Astrocyte (in vitro differentiated cells and primary cell): ENCODE measurements around the gene NPEPL1. TPM values are rescaled to one million over a fixed set of nuclear protein-coding genes. Genes with fewer than 3 reads are reported as not detected.
A peak's percentile ranks its signal among the peaks of the same experiment; 100 is the strongest.

Source experiments
- DNase-seq: peaks from one replicate; pipeline ENCODE4 v3.0.0-alpha.2; 2010; ENCODE audit warnings: low read depth
- FAIRE-seq: peaks from 2 replicates; lab custom pipeline; 2011; peaks lifted over from hg19 to GRCh38; lab: Jason Lieb, UNC
- H2AFZ ChIP-seq: 2 replicates; pipeline ENCODE4 v1.6.0; 2012; ENCODE audit warnings: low read depth, low read length, inconsistent platforms
- H3K27ac ChIP-seq: 2 replicates; pipeline ENCODE4 v1.5.1; 2011; ENCODE audit warnings: low read depth, low read length, inconsistent platforms
- H3K27me3 ChIP-seq: 2 replicates; pipeline ENCODE4 v1.6.0; 2011; ENCODE audit warnings: low read length, inconsistent platforms; ENCODE audit not compliant: insufficient read depth
- H3K36me3 ChIP-seq: 2 replicates; pipeline ENCODE4 v1.5.1; 2011; ENCODE audit warnings: low read length, inconsistent platforms; ENCODE audit not compliant: insufficient read depth
- H3K4me1 ChIP-seq: 2 replicates; pipeline ENCODE4 v1.5.1; 2011; ENCODE audit warnings: low read length, inconsistent platforms; ENCODE audit not compliant: insufficient read depth
- H3K4me2 ChIP-seq: 2 replicates; pipeline ENCODE4 v1.6.0; 2012; ENCODE audit warnings: low read length, inconsistent platforms
- H3K4me3 ChIP-seq: 2 replicates; pipeline ENCODE4 v1.5.1; 2011; ENCODE audit warnings: low read depth, mild to moderate bottlenecking, low read length, inconsistent platforms; ENCODE audit not compliant: insufficient read depth
- H3K79me2 ChIP-seq: 2 replicates; pipeline ENCODE4 v1.6.0; 2012; ENCODE audit warnings: mild to moderate bottlenecking, low read length, inconsistent platforms; ENCODE audit not compliant: insufficient read depth
- H3K9ac ChIP-seq: 2 replicates; pipeline ENCODE4 v1.6.0; 2012; ENCODE audit warnings: mild to moderate bottlenecking, low read length, inconsistent platforms
- H3K9me3 ChIP-seq: 2 replicates; pipeline ENCODE4 v1.5.1; 2012; ENCODE audit warnings: low read depth, mild to moderate bottlenecking, low read length, inconsistent platforms; ENCODE audit not compliant: insufficient read depth
- H4K20me1 ChIP-seq: 2 replicates; pipeline ENCODE4 v1.6.0; 2012; ENCODE audit warnings: low read length, inconsistent platforms; ENCODE audit not compliant: insufficient read depth
- H3K27ac Mint-ChIP-seq: one replicate; pipeline ENCODE4 v1.8.0; 2021; ENCODE audit warnings: mild to moderate bottlenecking, mixed read lengths; ENCODE audit not compliant: unreplicated experiment
- H3K27me3 Mint-ChIP-seq: one replicate; pipeline ENCODE4 v1.8.0; 2021; ENCODE audit warnings: low read depth, mixed read lengths; ENCODE audit not compliant: unreplicated experiment
- H3K36me3 Mint-ChIP-seq: one replicate; pipeline ENCODE4 v1.8.0; 2021; ENCODE audit warnings: low read depth, mixed read lengths; ENCODE audit not compliant: unreplicated experiment
- H3K4me1 Mint-ChIP-seq: one replicate; pipeline ENCODE4 v1.8.0; 2021; ENCODE audit warnings: low read depth, mixed read lengths; ENCODE audit not compliant: unreplicated experiment
- H3K4me3 Mint-ChIP-seq: one replicate; pipeline ENCODE4 v1.8.0; 2021; ENCODE audit warnings: mild to moderate bottlenecking, moderate library complexity, mixed read lengths; ENCODE audit not compliant: unreplicated experiment
- H3K9me3 Mint-ChIP-seq: one replicate; pipeline ENCODE4 v1.8.0; 2021; ENCODE audit warnings: mild to moderate bottlenecking, mixed read lengths; ENCODE audit not compliant: unreplicated experiment
- EZH2 ChIP-seq: IDR thresholded peaks from 2 replicates; pipeline ENCODE4 v1.6.1; 2012; ENCODE audit warnings: mild to moderate bottlenecking, low read length, inconsistent platforms; ENCODE audit not compliant: insufficient read depth
- total RNA-seq: library from RNA; stranded (reverse); gene quantifications from 2 replicates; pipeline ENCODE4 v1.2.1, GENCODE V29; 2021
- TF ChIP-seq, protein P1 (sequence below): IDR thresholded peaks from 2 replicates; pipeline ENCODE4 v1.5.1; 2011; ENCODE audit warnings: low read depth, mild to moderate bottlenecking, inconsistent platforms, low read length, moderate library complexity; ENCODE audit not compliant: insufficient read depth

Gene NPEPL1
- total RNA-seq, 1 donor from 2014 or later, result 27.1 TPM

DNA sequence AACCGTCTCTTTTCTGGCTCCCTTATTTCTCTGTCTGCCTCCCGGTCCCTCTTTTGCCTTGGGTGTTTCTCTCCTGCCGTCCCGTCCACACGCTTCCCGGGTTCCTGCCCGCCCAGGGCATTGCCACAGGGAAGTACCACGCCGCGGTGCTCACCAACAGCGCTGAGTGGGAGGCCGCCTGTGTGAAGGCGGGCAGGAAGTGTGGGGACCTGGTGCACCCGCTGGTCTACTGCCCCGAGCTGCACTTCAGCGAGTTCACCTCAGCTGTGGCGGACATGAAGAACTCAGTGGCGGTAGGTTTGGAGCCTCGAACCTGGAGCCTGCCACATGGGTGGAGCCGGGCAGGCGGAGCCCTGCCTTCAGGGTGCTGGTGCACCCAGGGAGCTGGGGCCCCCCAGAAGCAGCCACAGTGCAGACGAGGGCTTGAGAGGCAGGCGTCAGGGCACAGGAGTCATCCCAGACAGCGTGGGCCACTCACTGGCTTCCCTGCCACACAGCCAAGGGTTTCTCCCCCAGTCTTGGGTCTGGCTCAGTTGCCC, 21.3 kb downstream of the NPEPL1 start:
- Histone ChIP-seq H3K27ac (no peak overlapping the region), H3K27me3 (peaks cover under 1% of the 10 kb centered on the region), H3K4me1 (no peaks in the 10 kb centered on the region), H3K36me3 (no peaks in the 10 kb centered on the region), H3K9ac (no peak overlapping the region), H3K4me2 (no peak overlapping the region), H3K9me3 (no peaks in the 10 kb centered on the region), H3K79me2 (no peaks in the 10 kb centered on the region), H4K20me1 (no peaks in the 10 kb centered on the region), H3K4me3 (no peak overlapping the region), H2AFZ (no peak overlapping the region)
- Mint-ChIP-seq H3K4me3 (peak overlapping the region; percentile 45), H3K27me3 (peaks cover 4% of the 10 kb centered on the region), H3K36me3 (peaks cover 6% of the 10 kb centered on the region), H3K27ac (no peak overlapping the region), H3K4me1 (no peaks in the 10 kb centered on the region), H3K9me3 (no peaks in the 10 kb centered on the region)
- DNase-seq, result no peak
- no peak for FAIRE-seq
- TF ChIP-seq, protein P1, sequence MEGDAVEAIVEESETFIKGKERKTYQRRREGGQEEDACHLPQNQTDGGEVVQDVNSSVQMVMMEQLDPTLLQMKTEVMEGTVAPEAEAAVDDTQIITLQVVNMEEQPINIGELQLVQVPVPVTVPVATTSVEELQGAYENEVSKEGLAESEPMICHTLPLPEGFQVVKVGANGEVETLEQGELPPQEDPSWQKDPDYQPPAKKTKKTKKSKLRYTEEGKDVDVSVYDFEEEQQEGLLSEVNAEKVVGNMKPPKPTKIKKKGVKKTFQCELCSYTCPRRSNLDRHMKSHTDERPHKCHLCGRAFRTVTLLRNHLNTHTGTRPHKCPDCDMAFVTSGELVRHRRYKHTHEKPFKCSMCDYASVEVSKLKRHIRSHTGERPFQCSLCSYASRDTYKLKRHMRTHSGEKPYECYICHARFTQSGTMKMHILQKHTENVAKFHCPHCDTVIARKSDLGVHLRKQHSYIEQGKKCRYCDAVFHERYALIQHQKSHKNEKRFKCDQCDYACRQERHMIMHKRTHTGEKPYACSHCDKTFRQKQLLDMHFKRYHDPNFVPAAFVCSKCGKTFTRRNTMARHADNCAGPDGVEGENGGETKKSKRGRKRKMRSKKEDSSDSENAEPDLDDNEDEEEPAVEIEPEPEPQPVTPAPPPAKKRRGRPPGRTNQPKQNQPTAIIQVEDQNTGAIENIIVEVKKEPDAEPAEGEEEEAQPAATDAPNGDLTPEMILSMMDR, result no peak
- TF ChIP-seq EZH2, result no peak

DNA sequence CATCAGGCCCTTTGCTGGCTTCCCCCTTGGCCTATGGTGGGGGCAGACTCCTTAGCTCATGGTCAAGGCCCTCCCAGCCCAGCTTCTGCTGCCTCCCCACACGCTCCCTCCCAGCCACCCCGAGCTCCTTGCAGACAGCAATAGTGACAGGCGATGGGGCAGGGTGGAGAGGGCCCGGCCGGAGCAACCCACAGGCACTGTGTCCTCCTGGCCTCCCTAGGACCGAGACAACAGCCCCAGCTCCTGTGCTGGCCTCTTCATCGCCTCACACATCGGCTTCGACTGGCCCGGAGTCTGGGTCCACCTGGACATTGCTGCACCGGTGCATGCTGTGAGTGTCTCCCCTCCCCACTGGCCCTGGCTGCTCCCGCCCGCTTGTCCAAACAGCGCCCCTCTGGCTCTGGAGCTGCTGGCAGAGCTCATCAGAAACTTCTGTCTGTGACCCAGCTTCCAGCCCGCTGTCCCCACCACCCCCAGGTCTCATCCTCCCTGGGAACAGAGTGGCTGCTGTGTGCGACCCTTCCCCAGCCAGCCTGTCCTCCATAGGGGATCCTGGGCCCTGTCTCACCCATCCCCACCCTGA, 21.8 kb downstream of the NPEPL1 start:
- H3K36me3 ChIP-seq, result no peaks in the 10 kb centered on the region
- H3K4me1 Mint-ChIP-seq, result no peaks in the 10 kb centered on the region
- H2AFZ ChIP-seq, result no peak overlapping the region
- no peak overlapping the region for H3K27ac Mint-ChIP-seq
- no peaks in the 10 kb centered on the region for H3K4me1 ChIP-seq
- TF ChIP-seq, protein P1, result no peak
- no peak for TF ChIP-seq EZH2
- H3K79me2 ChIP-seq, result no peaks in the 10 kb centered on the region
- H3K27ac ChIP-seq, result no peak overlapping the region
- no peak overlapping the region for H3K9ac ChIP-seq
- peaks cover under 1% of the 10 kb centered on the region for H3K36me3 Mint-ChIP-seq
- H4K20me1 ChIP-seq, result no peaks in the 10 kb centered on the region
- H3K4me3 Mint-ChIP-seq, result no peak overlapping the region
- H3K27me3 Mint-ChIP-seq, result peaks cover 8% of the 10 kb centered on the region
- H3K9me3 ChIP-seq, result no peaks in the 10 kb centered on the region
- H3K4me3 ChIP-seq, result no peak overlapping the region
- no peak overlapping the region for H3K4me2 ChIP-seq
- FAIRE-seq (no peak), DNase-seq (no peak)
- no peaks in the 10 kb centered on the region for H3K9me3 Mint-ChIP-seq
- H3K27me3 ChIP-seq, result peaks cover 4% of the 10 kb centered on the region

DNA sequence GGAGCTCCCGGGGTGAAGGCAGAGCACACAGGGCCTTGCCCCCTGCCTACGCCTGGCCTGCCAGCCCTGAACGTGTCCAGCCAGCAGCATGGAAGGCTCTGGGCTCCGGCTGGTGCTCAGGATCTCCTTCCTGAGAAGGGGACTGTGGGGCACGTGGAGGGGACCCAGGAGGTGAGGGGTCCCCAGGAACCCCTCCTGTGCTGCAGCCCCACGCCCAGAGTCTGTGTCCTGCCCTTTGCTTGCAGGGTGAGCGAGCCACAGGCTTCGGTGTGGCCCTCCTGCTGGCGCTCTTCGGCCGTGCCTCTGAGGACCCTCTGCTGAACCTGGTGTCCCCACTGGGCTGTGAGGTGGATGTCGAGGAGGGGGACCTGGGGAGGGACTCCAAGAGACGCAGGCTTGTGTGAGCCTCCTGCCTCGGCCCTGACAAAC, 22.3 kb downstream of the NPEPL1 start:
- H2AFZ ChIP-seq, result no peak overlapping the region
- H3K4me1 Mint-ChIP-seq, result no peaks in the 10 kb centered on the region

More for the DNA sequence above, 22.3 kb downstream of the NPEPL1 start:
- Mint-ChIP-seq H3K4me3 (no peak overlapping the region), H3K36me3 (no peaks in the 10 kb centered on the region), H3K9me3 (no peaks in the 10 kb centered on the region), H3K27ac (no peak overlapping the region), H3K27me3 (peaks cover 11% of the 10 kb centered on the region)
- TF ChIP-seq EZH2, result no peak
- TF ChIP-seq, protein P1, result no peak
- Histone ChIP-seq H3K27me3 (peaks cover 4% of the 10 kb centered on the region), H3K79me2 (no peaks in the 10 kb centered on the region), H3K4me2 (no peak overlapping the region), H3K4me1 (no peaks in the 10 kb centered on the region), H3K27ac (no peak overlapping the region), H3K9me3 (no peaks in the 10 kb centered on the region), H3K4me3 (no peak overlapping the region), H3K36me3 (no peaks in the 10 kb centered on the region), H3K9ac (no peak overlapping the region), H4K20me1 (no peaks in the 10 kb centered on the region)
- no peak for DNase-seq
- no peak for FAIRE-seq
